Heart left ventricle (tissue), 13 donors: Measurements from ENCODE around the gene ECM1.

Experiments used
- CTCF ChIP-seq, 12 donors: fragments of 200-600 bp; sonication (generic) in 4 of 12; IDR thresholded peaks; one replicate each; pipeline versions ENCODE4 v1.5.0 to v1.8.0; 2018 to 2022; ENCODE audit warnings: antibody characterized with exemption in 12 of 12, mild to moderate bottlenecking in 5 of 12
- POLR2A ChIP-seq, 2 donors: fragments of 450-650 bp; IDR thresholded peaks; one replicate each; pipeline ENCODE4 v1.6.1; 2017; ENCODE audit warnings: antibody characterized with exemption in 2 of 2, mild to moderate bottlenecking in 2 of 2, moderate library complexity in 2 of 2
- donor health status: ischemic (EF 13 %, LVEDD 7.1; RV severe dilation, severe dysfunction).
- donor health status: DM: no; HTN: yes; CAD: no.
- donor health status: DM: no; HTN: no; CAD: no.
- donor health status: ischemic (EF 25% LVEDD 6.9; RV normal size, moderate dysfunction).
- donor health status: ischemic (EF 25% LVEDD 5.7; RV mildly dilated, moderate dysfunction).
- donor health status: ischemic (EF 35%, LVEDD 5.7; RV mildly dilated, moderate dysfunction).
- donor health status: nonischemic (EF 11% LVEDD 7.7; RV severe dilation, severe dysfunction).
- donor health status: DM: yes; HTN: yes; CAD: no.
- donor health status: PGD.
- donor health status: ischemic (EF 29% LVEDD 5.4; RV normal size, mild dysfunction).
- donor health status: nonischemic (EF 23%, LVEDD 6.1; RV moderate dilation, normal function).

DNA sequence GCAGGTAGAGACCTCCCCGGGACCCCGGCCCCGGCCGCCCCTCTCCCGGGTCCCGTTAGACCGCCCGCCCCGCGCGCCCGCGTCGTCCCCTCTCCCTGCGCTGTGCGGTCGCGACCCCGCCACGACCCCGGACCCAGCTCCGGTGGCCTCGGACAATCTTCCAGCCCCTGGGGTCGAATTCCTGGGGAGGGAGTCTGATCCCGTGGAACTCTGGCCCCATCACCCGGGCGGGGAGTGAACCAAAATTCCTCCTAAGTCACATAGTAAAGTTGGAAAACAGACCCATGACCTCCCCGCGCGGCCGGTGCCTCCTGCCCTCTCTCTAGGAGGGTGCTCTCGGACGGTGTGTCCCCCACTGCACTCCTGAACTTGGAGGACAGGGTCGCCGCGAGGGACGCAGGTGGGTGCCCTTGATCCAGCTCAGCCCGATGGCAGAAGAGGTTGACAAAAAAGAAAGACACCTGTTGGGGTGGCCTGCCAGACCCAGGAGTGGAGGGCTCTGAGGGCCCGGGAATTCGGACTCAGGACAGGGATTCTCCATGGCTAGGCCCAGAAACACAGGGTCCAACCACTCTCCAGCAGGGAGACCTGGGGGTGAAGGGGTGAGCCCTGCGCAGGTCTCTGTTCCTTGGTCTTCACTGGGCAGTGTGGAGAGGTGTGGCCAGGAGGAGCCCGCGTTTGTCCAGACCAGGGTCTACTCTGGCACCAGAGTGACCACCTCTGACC, 41.8 kb downstream of the ECM1 start:
- TF ChIP-seq CTCF (IDR thresholded peaks at IDR 0.05) (peak in 5 of 12 donors; percentile 6 to 26 (median 16)), POLR2A (IDR thresholded peaks at IDR 0.05) (peak in 1 of 2 donors; percentile 44)
